Thyroid gland (tissue), 4 donors: Measurements from ENCODE around the gene ACBD7.

Source experiments
- CTCF ChIP-seq, 6 experiments: fragments of 200-600 bp in 3 of 6; fragments of 450-650 bp in 3 of 6; sonication (generic) in 3 of 6; IDR thresholded peaks; one replicate each; pipeline ENCODE4 v1.5.1; 2016 to 2019; ENCODE audit warnings: antibody characterized with exemption in 6 of 6, mild to moderate bottlenecking in 2 of 6, inconsistent platforms in 1 of 6, moderate library complexity in 1 of 6
- POLR2A ChIP-seq, 2 donors: fragments of 450-650 bp; IDR thresholded peaks; one replicate each; pipeline ENCODE4 v1.6.1; 2017; ENCODE audit warnings: antibody characterized with exemption in 2 of 2, mild to moderate bottlenecking in 2 of 2, moderate library complexity in 1 of 2

- TF ChIP-seq CTCF (IDR thresholded peaks at IDR 0.05), result no peak
- TF ChIP-seq POLR2A (IDR thresholded peaks at IDR 0.05), result no peak
Measured at GRCh38 chr10:15121707-15122106, 33.1 kb upstream of the ACBD7 start.
